Ishikawa (cell line): Measurements from ENCODE around the gene ATG14.

Experiments
- CEBPB ChIP-seq: IDR thresholded peaks from 2 replicates; pipeline ENCODE4 v1.6.1; 2012
- CREB1 ChIP-seq: IDR thresholded peaks from 2 replicates; pipeline ENCODE4 v1.6.1; 2012; ENCODE audit warnings: low read depth
- EGR1 ChIP-seq: IDR thresholded peaks from 2 replicates; pipeline ENCODE4 v1.6.1; 2012
- EP300 ChIP-seq: IDR thresholded peaks from 2 replicates; pipeline ENCODE4 v1.6.1; 2012; ENCODE audit warnings: borderline replicate concordance
- FOXM1 ChIP-seq: IDR thresholded peaks from 2 replicates; pipeline ENCODE4 v1.6.1; 2012; ENCODE audit warnings: low read depth, borderline replicate concordance
- MAX ChIP-seq: IDR thresholded peaks from 2 replicates; pipeline ENCODE4 v1.6.1; 2012
- NFIC ChIP-seq: IDR thresholded peaks from 2 replicates; pipeline ENCODE4 v1.6.1; 2012
- RAD21 ChIP-seq: IDR thresholded peaks from 2 replicates; pipeline ENCODE4 v1.6.1; 2012; ENCODE audit warnings: low read depth
- REST ChIP-seq: IDR thresholded peaks from 2 replicates; pipeline ENCODE4 v1.6.1; 2012; ENCODE audit warnings: low read depth, mild to moderate bottlenecking
- TAF1 ChIP-seq: IDR thresholded peaks from 2 replicates; pipeline ENCODE4 v1.6.1; 2012; ENCODE audit warnings: low read depth, mild to moderate bottlenecking
- TCF12 ChIP-seq: IDR thresholded peaks from 2 replicates; pipeline ENCODE4 v1.6.1; 2012; ENCODE audit warnings: low read depth
- TEAD4 ChIP-seq: IDR thresholded peaks from 2 replicates; pipeline ENCODE4 v1.6.1; 2012
- YY1 ChIP-seq: IDR thresholded peaks from 2 replicates; pipeline ENCODE4 v1.6.1; 2012; ENCODE audit warnings: low read depth
- ZBTB7A ChIP-seq: IDR thresholded peaks from 2 replicates; pipeline ENCODE4 v1.6.1; 2012; ENCODE audit warnings: low read depth
- TF ChIP-seq, protein P1 (sequence below): IDR thresholded peaks from 2 replicates; pipeline ENCODE4 v1.6.1; 2012

Gene ATG14

DNA sequence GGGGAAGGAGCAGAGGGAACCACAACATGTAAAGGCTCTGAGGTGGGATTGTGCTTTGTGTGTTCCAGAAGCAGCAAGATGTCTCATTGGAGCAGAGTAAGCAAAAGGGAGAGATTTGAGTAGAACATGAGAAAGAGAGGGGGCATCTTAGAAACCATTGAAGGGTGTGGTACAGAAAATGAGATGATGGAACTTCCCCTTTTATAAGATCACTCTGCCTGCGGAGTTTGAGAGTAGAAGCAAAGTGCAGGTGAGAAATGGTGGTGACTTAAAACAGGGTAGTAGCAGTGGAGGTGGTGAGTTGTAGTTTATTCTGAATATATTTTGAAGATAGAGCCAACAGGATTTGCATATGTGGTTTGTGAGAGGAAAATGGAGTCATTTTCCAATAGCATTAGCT lies 84.5 kb downstream of the ATG14 start:
- TF ChIP-seq TAF1, result no peak
- TF ChIP-seq EP300, result no peak
- TF ChIP-seq CEBPB, result no peak
- no peak for TF ChIP-seq EGR1
- TF ChIP-seq ZBTB7A, result no peak
- TF ChIP-seq MAX, result no peak
- TF ChIP-seq FOXM1, result no peak
- no peak for TF ChIP-seq TEAD4
- TF ChIP-seq, protein P1, sequence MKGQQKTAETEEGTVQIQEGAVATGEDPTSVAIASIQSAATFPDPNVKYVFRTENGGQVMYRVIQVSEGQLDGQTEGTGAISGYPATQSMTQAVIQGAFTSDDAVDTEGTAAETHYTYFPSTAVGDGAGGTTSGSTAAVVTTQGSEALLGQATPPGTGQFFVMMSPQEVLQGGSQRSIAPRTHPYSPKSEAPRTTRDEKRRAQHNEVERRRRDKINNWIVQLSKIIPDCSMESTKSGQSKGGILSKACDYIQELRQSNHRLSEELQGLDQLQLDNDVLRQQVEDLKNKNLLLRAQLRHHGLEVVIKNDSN, result no peak
- TF ChIP-seq RAD21, result no peak
- TF ChIP-seq REST, result no peak
- no peak for TF ChIP-seq YY1
- no peak for TF ChIP-seq NFIC

DNA sequence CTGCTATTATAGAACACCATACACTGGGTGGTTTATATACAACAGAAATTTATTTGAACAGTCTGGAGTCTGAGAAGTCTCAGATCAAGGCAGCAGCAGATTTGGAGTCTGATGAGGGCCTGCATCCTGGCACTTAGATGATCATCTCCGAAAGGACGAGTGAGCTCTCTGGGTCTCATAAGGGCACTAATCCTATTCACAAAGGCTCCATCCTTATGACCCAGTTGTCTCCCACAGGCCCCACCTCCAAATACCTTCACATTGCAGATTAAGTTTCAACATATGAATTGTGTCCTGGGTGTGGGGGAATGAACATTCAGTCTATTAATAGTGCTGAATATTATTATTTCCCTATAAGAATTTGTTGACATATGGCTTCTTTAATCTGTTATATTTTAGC lies 86.8 kb downstream of the ATG14 start:
- TF ChIP-seq CEBPB, result no peak
- TF ChIP-seq TCF12, result no peak
- TF ChIP-seq TEAD4, result no peak

DNA sequence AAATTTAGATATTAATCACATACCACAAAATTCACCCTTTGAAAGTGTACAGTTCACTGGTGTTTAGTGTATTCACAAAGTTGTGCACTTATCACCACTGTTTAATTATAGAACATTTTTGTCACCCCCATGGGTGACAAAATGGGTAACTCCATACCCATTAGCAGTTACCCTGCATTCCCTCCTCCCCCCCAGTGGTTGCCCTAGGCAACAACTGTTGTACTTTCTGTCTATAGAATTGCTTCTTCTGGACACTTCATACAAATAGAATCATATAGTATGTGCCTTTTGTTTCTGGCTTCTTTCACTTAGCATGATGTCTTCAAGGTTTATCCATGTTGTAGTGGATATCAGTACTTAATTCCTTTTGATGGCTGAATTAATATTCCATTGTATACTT lies 87.7 kb downstream of the ATG14 start:
- no peak for TF ChIP-seq CREB1
- TF ChIP-seq NFIC, result no peak
- no peak for TF ChIP-seq REST
- TF ChIP-seq TAF1, result no peak
- no peak for TF ChIP-seq MAX

DNA sequence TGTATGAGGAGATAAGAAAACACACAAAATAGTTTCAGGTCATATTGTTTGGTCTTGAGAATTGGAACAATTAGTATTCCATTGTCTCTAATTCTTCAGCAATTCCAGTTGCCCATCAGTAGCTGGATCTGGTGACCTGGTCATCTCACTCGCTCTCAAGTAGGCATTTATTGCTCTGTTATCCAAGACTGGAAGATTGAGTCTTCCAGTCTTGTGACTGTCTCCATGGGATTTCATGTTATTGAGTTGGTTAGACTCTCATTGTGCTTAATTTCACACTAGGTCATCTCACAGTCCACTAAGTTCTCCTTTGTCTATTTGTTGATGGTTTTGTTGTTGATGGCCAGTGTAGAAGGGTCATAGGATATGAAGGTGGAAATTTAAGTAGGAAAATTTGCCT lies 92.9 kb downstream of the ATG14 start:
- TF ChIP-seq ZBTB7A (no peak), TAF1 (no peak), MAX (no peak), CEBPB (no peak), TEAD4 (no peak), FOXM1 (no peak), TCF12 (no peak), EP300 (no peak), RAD21 (no peak), CREB1 (no peak)
- TF ChIP-seq, protein P1, result no peak

DNA sequence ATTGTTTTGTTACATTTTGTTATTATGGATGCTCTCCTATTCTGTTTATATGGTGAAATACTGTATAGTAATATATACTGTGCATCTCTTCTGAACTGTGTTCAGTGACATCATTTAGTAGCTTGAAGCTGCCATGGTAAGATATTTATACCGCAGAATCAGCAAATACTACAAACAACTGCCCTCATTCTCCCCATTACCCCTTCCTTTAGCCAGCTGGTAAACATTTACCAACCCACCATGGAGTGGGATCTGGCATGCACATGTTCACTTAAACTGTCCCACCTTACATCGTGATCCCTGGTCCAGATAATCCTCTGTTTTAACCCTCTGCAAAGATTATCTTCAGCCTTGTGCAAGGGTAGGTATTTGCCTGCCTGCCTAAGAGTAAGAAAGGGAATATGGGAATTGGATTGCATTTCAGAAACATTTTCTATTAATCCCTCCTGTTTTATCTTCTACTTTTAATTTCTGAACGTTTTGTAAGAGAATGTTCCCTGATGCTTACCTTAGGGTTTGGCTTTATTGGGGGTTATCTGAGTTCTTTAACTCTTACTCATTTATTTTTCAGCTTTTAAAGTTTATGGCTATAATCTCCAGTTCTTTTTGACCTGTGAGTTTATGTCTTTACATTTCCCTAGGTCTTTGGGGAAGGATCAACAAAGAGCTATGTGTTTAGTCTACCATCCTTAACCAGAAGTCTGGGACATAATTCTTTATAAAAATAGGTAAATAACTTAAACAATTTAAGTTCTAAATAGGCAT lies 93.9 kb downstream of the ATG14 start:
- TF ChIP-seq EGR1 (no peak), YY1 (no peak)

GRCh38 chr14:55316564-55316963 lies 95.1 kb downstream of the ATG14 start:
- TF ChIP-seq YY1, result no peak
- no peak for TF ChIP-seq MAX
- no peak for TF ChIP-seq TEAD4
- TF ChIP-seq EP300, result no peak
- no peak for TF ChIP-seq REST
- TF ChIP-seq CREB1, result no peak
- TF ChIP-seq TAF1, result no peak
- no peak for TF ChIP-seq FOXM1
- no peak for TF ChIP-seq ZBTB7A
